BLaER1 (cell line): Measurements from ENCODE around the gene CENPO.

ENCODE experiments used
- H3K27ac ChIP-seq: shearing (Covaris generic); formaldehyde crosslinking; 2 replicates; pipeline ENCODE4 v1.8.1; 2022
- H3K27me3 ChIP-seq: shearing (Covaris generic); formaldehyde crosslinking; 2 replicates; pipeline ENCODE4 v1.8.1; 2022
- H3K36me3 ChIP-seq: shearing (Covaris generic); formaldehyde crosslinking; 2 replicates; pipeline ENCODE4 v1.8.1; 2022
- H3K4me1 ChIP-seq: shearing (Covaris generic); formaldehyde crosslinking; 2 replicates; pipeline ENCODE4 v1.8.1; 2022
- H3K4me2 ChIP-seq: shearing (Covaris generic); formaldehyde crosslinking; 2 replicates; pipeline ENCODE4 v1.8.1; 2022
- H3K4me3 ChIP-seq: shearing (Covaris generic); formaldehyde crosslinking; 2 replicates; pipeline ENCODE4 v1.8.1; 2022
- H3K9ac ChIP-seq: shearing (Covaris generic); formaldehyde crosslinking; 2 replicates; pipeline ENCODE4 v1.8.1; 2022
- H3K9me3 ChIP-seq: shearing (Covaris generic); formaldehyde crosslinking; 2 replicates; pipeline ENCODE4 v1.8.1; 2022
- H4K20me1 ChIP-seq: shearing (Covaris generic); formaldehyde crosslinking; 2 replicates; pipeline ENCODE4 v1.8.1; 2022
- Cebpa-rat ChIP-seq: shearing (Covaris generic); IDR thresholded peaks from 2 replicates; pipeline ENCODE4 v1.8.1; 2022

CENPO gene

GRCh38 chr2:24842081-24843050 lies 49.1 kb downstream of the CENPO start:
- Histone ChIP-seq H3K36me3 (peaks cover 76% of the 10 kb centered on the region), H3K9ac (no peak overlapping the region), H3K27ac (no peak overlapping the region), H3K4me2 (no peak overlapping the region), H4K20me1 (no peaks in the 10 kb centered on the region), H3K4me3 (no peak overlapping the region), H3K27me3 (no peaks in the 10 kb centered on the region), H3K4me1 (peaks cover 4% of the 10 kb centered on the region), H3K9me3 (peaks cover 19% of the 10 kb centered on the region)
- TF ChIP-seq Cebpa-rat = no peak

DNA sequence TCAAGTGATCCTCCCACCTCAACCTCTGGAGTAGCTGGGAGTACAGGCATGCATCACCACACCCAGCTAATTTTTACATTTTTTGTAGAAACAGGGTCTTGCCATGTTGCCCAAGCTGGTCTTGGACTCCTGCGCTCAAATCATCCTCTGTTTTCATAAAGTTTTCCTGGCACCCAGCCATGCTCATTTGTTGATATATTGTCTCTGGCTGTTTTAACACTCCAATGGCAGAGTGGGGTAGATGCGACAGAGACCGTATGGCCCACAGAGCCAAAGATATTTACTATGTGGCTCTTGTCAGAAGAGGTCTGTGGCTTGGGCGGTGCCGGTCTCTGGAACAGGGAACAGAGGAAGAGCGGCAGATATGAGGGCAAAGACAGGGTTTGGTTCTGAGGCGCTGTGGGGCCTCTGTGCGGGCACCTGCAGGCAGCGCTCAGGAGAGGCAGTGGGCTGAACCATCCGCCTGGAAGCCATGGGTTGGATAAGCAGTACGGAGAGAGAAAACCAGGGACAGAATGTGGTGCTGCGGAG lies 50.2 kb downstream of the CENPO start:
- no peak overlapping the region for H3K27ac ChIP-seq
- H4K20me1 ChIP-seq = no peaks in the 10 kb centered on the region
- no peak overlapping the region for H3K4me2 ChIP-seq
- H3K27me3 ChIP-seq = no peaks in the 10 kb centered on the region
- peaks cover 4% of the 10 kb centered on the region for H3K4me1 ChIP-seq
- TF ChIP-seq Cebpa-rat = no peak
- peaks cover 80% of the 10 kb centered on the region for H3K36me3 ChIP-seq
- H3K4me3 ChIP-seq = no peak overlapping the region
- H3K9me3 ChIP-seq = peaks cover 30% of the 10 kb centered on the region
- no peak overlapping the region for H3K9ac ChIP-seq

GRCh38 chr2:24844023-24844685 lies 50.9 kb downstream of the CENPO start:
- Histone ChIP-seq H3K36me3 (peaks cover 87% of the 10 kb centered on the region), H3K4me3 (no peak overlapping the region), H3K4me1 (no peaks in the 10 kb centered on the region), H3K9ac (no peak overlapping the region), H3K27me3 (no peaks in the 10 kb centered on the region), H3K9me3 (peaks cover 37% of the 10 kb centered on the region), H4K20me1 (no peaks in the 10 kb centered on the region), H3K4me2 (no peak overlapping the region), H3K27ac (no peak overlapping the region)
- TF ChIP-seq Cebpa-rat = no peak

GRCh38 chr2:24845691-24846090 lies 52.5 kb downstream of the CENPO start:
- no peaks in the 10 kb centered on the region for H3K4me1 ChIP-seq

GRCh38 chr2:24850944-24851343 lies 57.7 kb downstream of the CENPO start:
- Histone ChIP-seq H4K20me1 (no peaks in the 10 kb centered on the region), H3K4me2 (no peak overlapping the region), H3K4me3 (no peak overlapping the region), H3K4me1 (peaks cover 8% of the 10 kb centered on the region), H3K27me3 (no peaks in the 10 kb centered on the region), H3K36me3 (peaks cover 71% of the 10 kb centered on the region), H3K27ac (no peak overlapping the region), H3K9me3 (peaks cover 55% of the 10 kb centered on the region), H3K9ac (no peak overlapping the region)
- TF ChIP-seq Cebpa-rat = no peak

More at GRCh38 chr2:24845691-24846090, 52.5 kb downstream of the CENPO start:
- H3K27me3 ChIP-seq = no peaks in the 10 kb centered on the region
- TF ChIP-seq Cebpa-rat = no peak
- no peaks in the 10 kb centered on the region for H4K20me1 ChIP-seq
- H3K9ac ChIP-seq = no peak overlapping the region
- H3K4me2 ChIP-seq = no peak overlapping the region
- no peak overlapping the region for H3K27ac ChIP-seq
- peaks cover 84% of the 10 kb centered on the region for H3K36me3 ChIP-seq
- H3K9me3 ChIP-seq = peaks cover 52% of the 10 kb centered on the region
- no peak overlapping the region for H3K4me3 ChIP-seq

- Histone ChIP-seq H3K4me1 (peaks cover 19% of the 10 kb centered on the region), H3K4me3 (no peak overlapping the region), H3K27me3 (no peaks in the 10 kb centered on the region), H3K27ac (no peak overlapping the region), H3K9ac (no peak overlapping the region), H3K36me3 (peaks cover 67% of the 10 kb centered on the region), H4K20me1 (no peaks in the 10 kb centered on the region), H3K4me2 (no peak overlapping the region), H3K9me3 (peaks cover 44% of the 10 kb centered on the region)
- TF ChIP-seq Cebpa-rat = no peak
Measured at GRCh38 chr2:24852026-24852425, 58.8 kb downstream of the CENPO start.

DNA sequence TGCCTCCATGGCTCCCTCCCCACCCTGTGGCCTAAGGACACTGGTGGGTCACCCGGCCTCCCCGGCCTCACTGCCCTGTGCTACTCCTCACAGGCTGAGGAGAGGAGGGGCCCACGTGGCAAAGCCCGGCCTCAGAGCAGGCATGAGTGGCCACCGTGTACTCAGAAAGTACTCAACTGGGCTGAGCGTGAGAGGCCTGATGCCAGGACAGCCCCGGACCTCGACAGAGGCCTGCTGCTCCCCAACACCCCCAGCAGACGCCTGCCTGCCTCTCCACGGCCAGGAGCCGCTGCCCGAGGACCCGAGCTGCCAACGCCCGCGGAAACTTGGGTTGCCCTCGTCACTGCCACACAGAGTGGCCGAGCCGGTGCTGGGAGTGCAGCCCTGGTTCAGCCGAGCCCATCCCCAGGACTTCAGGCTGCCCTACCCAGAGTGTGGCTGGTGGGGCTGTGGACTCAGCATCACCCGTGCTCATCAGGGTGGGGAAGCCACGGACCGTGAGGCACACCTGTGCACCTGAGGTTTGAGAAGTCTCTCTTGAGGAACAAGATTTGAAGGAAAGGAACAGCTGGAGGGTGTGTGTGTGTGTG lies 59.3 kb downstream of the CENPO start:
- Histone ChIP-seq H3K4me2 (no peak overlapping the region), H3K4me3 (no peak overlapping the region), H3K27ac (no peak overlapping the region), H3K36me3 (peaks cover 64% of the 10 kb centered on the region), H3K27me3 (no peaks in the 10 kb centered on the region), H4K20me1 (no peaks in the 10 kb centered on the region), H3K9ac (no peak overlapping the region), H3K4me1 (peaks cover 24% of the 10 kb centered on the region), H3K9me3 (peaks cover 39% of the 10 kb centered on the region)
- no peak for TF ChIP-seq Cebpa-rat

GRCh38 chr2:24853046-24853445 lies 59.8 kb downstream of the CENPO start:
- TF ChIP-seq Cebpa-rat = no peak
- no peak overlapping the region for H3K9ac ChIP-seq
- no peaks in the 10 kb centered on the region for H3K27me3 ChIP-seq
- H3K36me3 ChIP-seq = peaks cover 61% of the 10 kb centered on the region
- peaks cover 34% of the 10 kb centered on the region for H3K9me3 ChIP-seq
- no peak overlapping the region for H3K4me3 ChIP-seq
- peaks cover 26% of the 10 kb centered on the region for H3K4me1 ChIP-seq
- no peak overlapping the region for H3K27ac ChIP-seq
- H3K4me2 ChIP-seq = no peak overlapping the region
- no peaks in the 10 kb centered on the region for H4K20me1 ChIP-seq

- Histone ChIP-seq H3K9me3 (peaks cover 25% of the 10 kb centered on the region), H3K4me3 (no peak overlapping the region), H3K4me1 (peaks cover 26% of the 10 kb centered on the region), H3K9ac (no peak overlapping the region), H3K27ac (no peak overlapping the region), H3K36me3 (peaks cover 64% of the 10 kb centered on the region), H4K20me1 (no peaks in the 10 kb centered on the region), H3K27me3 (no peaks in the 10 kb centered on the region), H3K4me2 (no peak overlapping the region)
- no peak for TF ChIP-seq Cebpa-rat
Measured at GRCh38 chr2:24853996-24854395, 60.8 kb downstream of the CENPO start.
